PC-9 (cell line): ENCODE measurements around the gene ZNF440.

Source experiments
- EZH2 ChIP-seq: fragments of 200-600 bp; sonication (generic); IDR thresholded peaks from 2 replicates; pipeline ENCODE4 v1.8.0; 2017; ENCODE audit warnings: antibody characterized with exemption, low read depth
- TF ChIP-seq, protein P1 (sequence below): fragments of 200-600 bp; sonication (generic); conservative IDR thresholded peaks from 2 replicates; pipeline ENCODE4 v1.6.1; 2017; ENCODE audit warnings: mixed run types, antibody characterized with exemption, mild to moderate bottlenecking, moderate library complexity

DNA sequence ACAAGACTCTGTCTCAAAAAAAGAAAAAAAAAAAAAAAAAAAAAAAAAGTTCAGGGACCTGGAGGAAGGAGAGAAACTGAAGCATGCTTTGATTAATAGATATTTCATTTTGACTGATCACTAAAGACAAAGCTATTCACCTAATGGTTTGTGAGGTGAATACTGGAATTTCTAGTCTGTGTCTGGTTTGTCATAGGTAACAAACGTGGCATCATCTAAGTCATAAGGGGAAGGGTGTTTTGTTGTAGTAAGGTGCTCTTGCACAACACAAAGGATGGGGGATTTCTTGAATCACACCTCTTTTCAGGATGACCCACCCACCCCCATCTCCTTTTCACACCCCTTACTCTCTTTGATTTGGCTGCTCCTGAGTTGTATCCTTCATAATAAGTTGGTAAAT, 59.7 kb downstream of the ZNF440 start:
- TF ChIP-seq, protein P1, sequence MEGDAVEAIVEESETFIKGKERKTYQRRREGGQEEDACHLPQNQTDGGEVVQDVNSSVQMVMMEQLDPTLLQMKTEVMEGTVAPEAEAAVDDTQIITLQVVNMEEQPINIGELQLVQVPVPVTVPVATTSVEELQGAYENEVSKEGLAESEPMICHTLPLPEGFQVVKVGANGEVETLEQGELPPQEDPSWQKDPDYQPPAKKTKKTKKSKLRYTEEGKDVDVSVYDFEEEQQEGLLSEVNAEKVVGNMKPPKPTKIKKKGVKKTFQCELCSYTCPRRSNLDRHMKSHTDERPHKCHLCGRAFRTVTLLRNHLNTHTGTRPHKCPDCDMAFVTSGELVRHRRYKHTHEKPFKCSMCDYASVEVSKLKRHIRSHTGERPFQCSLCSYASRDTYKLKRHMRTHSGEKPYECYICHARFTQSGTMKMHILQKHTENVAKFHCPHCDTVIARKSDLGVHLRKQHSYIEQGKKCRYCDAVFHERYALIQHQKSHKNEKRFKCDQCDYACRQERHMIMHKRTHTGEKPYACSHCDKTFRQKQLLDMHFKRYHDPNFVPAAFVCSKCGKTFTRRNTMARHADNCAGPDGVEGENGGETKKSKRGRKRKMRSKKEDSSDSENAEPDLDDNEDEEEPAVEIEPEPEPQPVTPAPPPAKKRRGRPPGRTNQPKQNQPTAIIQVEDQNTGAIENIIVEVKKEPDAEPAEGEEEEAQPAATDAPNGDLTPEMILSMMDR = no peak
- no peak for TF ChIP-seq EZH2
